ENCODE results near the gene EIF4E2.

Gene EIF4E2

DNA sequence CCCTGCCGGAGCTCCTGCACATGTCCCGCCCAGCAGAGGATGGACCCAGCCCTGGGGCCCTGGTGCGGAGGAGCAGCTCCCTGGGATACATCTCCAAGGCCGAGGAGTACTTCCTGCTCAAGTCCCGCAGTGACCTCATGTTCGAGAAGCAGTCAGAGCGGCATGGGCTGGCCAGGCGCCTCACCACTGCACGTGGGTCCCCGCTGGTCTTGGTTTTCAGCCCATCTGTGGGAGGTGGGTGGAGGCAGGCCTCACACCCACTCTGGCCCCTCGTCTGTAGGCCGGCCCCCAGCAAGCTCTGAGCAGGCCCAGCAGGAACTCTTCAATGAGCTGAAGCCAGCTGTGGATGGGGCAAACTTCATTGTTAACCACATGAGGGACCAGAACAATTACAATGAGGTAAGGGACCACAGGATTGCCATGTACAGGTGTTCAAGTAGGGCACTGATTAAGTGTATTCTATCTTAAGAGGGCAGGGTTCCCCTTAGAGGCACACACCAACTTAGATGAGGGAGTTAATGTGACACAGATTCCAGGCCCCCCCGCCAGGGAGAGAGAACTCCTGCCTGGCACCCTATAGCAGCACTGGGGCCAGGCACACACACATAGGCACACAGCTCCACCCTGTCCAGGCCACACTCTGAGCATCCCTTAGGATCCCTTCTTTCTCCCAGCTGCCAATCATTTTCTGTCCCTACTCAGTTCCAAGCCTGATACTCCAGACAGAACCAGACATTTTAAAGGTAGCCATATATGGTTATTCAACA, 16.4 kb upstream of the EIF4E2 start:
- FAIRE-seq = no peak
- TF ChIP-seq, protein P1, sequence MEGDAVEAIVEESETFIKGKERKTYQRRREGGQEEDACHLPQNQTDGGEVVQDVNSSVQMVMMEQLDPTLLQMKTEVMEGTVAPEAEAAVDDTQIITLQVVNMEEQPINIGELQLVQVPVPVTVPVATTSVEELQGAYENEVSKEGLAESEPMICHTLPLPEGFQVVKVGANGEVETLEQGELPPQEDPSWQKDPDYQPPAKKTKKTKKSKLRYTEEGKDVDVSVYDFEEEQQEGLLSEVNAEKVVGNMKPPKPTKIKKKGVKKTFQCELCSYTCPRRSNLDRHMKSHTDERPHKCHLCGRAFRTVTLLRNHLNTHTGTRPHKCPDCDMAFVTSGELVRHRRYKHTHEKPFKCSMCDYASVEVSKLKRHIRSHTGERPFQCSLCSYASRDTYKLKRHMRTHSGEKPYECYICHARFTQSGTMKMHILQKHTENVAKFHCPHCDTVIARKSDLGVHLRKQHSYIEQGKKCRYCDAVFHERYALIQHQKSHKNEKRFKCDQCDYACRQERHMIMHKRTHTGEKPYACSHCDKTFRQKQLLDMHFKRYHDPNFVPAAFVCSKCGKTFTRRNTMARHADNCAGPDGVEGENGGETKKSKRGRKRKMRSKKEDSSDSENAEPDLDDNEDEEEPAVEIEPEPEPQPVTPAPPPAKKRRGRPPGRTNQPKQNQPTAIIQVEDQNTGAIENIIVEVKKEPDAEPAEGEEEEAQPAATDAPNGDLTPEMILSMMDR (IDR thresholded peaks at IDR 0.05; ENCODE audit: insufficient read depth, missing control alignments) = no peak

GRCh38 chr2:232534940-232535651, 15.4 kb upstream of the EIF4E2 start:
- DNase-seq (ENCODE audit: insufficient read length, low spot score) (no peak), FAIRE-seq (no peak)
- TF ChIP-seq, protein P1 (IDR thresholded peaks at IDR 0.05; ENCODE audit: insufficient read depth, missing control alignments) = no peak

More for the DNA sequence above, 16.4 kb upstream of the EIF4E2 start:
- DNase-seq (ENCODE audit: insufficient read length, low spot score) = no peak

- DNase-seq (ENCODE audit: insufficient read length, low spot score) = no peak
- FAIRE-seq = no peak
- TF ChIP-seq, protein P1 (IDR thresholded peaks at IDR 0.05; ENCODE audit: insufficient read depth, missing control alignments) = no peak
These were observed 14.5 kb upstream of the EIF4E2 start for GRCh38 chr2:232535761-232536530.

DNA sequence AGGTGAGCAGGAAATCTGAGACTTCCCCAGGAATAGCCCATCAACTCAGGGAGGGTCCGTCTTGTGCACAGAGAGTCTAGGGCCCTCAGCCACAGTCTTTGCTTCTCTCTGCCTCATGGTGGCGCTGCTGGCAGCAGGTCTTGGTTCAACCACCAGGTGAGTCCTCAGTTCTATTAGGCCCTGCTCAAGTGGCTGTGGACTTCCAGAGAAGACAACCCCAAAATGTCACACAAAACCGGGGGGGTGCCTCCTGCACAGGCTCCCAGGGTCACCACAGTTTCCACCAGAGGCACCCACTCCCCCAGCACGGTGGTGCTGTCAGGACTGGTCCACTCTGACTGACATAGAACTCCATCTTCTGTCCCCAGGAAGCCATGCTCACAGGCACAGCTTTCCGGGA, 13.4 kb upstream of the EIF4E2 start:
- no peak for DNase-seq (ENCODE audit: insufficient read length, low spot score)
- FAIRE-seq = no peak
- TF ChIP-seq, protein P1 (IDR thresholded peaks at IDR 0.05; ENCODE audit: insufficient read depth, missing control alignments) = peak; percentile 34

- FAIRE-seq (no peak), DNase-seq (ENCODE audit: insufficient read length, low spot score) (no peak)
- TF ChIP-seq, protein P1 (IDR thresholded peaks at IDR 0.05; ENCODE audit: insufficient read depth, missing control alignments) = no peak
These were observed 13.0 kb upstream of the EIF4E2 start for GRCh38 chr2:232537499-232537898.

- TF ChIP-seq, protein P1 (IDR thresholded peaks at IDR 0.05; ENCODE audit: insufficient read depth, missing control alignments) = no peak
- no peak for FAIRE-seq
These were observed 11.8 kb upstream of the EIF4E2 start for GRCh38 chr2:232538671-232539070.

More at GRCh38 chr2:232538671-232539070, 11.8 kb upstream of the EIF4E2 start:
- DNase-seq (ENCODE audit: insufficient read length, low spot score) = peak; percentile 13
